SK-N-MC (cell line): ENCODE data around the gene ACOT12.

ENCODE experiments used
- EZH2 ChIP-seq: fragments of 200-600 bp; sonication (generic); IDR thresholded peaks from one replicate; pipeline ENCODE4 v1.6.1; 2017; ENCODE audit warnings: antibody characterized with exemption
- FOXP2 ChIP-seq: optimal IDR thresholded peaks from 2 replicates; pipeline ENCODE3; 2011; ENCODE audit warnings: mild to moderate bottlenecking, moderate library complexity; ENCODE audit not compliant: insufficient read depth; ENCODE audit errors: extremely low read length, control extremely low read depth
- POLR2AphosphoS5 ChIP-seq: IDR thresholded peaks from 2 replicates; pipeline ENCODE4 v1.6.1; 2012; ENCODE audit warnings: mild to moderate bottlenecking, low read depth, low read length, borderline replicate concordance

DNA sequence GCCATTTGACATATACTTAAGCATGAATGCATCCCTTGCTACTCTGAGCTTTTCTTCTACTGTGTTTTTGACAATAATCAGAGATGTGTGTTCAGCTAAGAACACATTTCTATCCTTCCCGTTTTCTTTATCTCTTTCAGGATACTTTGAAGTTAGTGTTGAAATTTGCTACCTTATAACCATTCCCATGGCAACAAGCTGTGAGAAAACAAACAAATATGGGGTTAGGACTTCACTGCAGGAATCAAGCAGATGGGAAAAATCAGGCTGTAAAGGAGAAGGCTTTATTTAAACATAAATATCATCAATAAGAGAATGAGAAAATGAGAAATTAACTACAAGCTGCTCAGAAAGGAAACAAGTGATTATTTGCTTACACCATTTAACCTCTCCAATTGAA, 57.4 kb downstream of the ACOT12 start:
- TF ChIP-seq EZH2 (no peak), POLR2AphosphoS5 (no peak), FOXP2 (no peak)
